ENCODE results near the gene ATP1A2.

The ATP1A2 gene

DNA sequence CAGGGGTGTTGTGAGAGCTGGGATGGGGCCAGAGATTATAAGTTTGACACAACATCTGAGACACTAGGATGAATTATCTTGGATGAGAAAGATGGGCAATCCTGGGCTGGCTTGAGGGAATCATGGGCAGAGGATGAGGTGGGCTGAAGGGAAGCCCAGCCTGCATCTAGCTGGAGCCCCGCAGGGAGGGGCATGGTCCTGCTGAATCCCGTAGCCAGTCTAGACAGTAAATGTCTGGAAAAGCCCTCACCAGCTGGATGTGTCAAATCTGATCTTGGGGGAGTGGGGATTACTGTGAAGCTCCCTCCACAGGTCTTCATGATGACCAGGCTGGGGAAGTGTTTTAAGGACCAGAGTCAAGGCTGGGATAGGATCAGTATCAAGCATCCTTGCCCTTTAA lies 71.2 kb downstream of the ATP1A2 start:
- no peak for DNase-seq

DNA sequence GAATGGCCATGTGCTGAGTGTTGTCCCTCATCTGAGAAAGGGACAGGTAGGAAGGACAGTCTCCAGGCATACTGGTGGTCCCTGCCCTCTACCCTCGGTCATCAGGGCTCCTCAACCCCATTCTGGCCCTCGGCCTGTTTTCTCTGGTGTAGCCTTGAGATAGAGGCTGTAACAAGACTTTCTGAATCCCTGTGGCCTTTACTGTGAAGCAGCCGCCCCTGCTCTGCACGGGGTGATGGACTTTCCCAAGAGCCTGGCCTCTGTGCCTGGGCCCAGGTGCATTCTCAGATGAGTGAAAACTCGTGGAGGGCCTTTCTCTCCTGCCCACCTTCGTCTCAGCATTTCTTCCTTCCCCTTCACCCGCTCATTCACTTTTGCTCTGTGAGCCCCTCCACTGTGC lies 71.8 kb downstream of the ATP1A2 start:
- DNase-seq = no peak

DNA sequence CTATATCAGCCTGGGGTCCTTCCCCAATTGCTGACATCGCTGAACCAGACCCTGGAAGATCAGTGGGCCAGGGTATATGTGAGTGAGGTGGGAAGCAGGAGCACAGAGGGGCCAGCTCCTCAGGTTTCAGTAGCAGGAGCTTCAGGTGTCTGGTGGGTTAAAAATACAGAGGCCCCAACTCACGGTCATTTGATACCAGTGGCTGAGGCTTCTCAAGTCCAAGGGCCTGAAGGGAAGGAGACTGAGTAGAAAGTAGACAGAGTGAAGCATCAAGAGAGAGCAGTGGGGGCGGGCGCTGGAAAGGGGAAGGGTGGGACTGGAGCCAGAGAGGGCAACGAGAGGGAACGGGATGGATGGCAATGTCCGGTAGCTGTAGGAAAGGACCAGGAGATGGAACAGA lies 72.8 kb downstream of the ATP1A2 start:
- DNase-seq = no peak

DNA sequence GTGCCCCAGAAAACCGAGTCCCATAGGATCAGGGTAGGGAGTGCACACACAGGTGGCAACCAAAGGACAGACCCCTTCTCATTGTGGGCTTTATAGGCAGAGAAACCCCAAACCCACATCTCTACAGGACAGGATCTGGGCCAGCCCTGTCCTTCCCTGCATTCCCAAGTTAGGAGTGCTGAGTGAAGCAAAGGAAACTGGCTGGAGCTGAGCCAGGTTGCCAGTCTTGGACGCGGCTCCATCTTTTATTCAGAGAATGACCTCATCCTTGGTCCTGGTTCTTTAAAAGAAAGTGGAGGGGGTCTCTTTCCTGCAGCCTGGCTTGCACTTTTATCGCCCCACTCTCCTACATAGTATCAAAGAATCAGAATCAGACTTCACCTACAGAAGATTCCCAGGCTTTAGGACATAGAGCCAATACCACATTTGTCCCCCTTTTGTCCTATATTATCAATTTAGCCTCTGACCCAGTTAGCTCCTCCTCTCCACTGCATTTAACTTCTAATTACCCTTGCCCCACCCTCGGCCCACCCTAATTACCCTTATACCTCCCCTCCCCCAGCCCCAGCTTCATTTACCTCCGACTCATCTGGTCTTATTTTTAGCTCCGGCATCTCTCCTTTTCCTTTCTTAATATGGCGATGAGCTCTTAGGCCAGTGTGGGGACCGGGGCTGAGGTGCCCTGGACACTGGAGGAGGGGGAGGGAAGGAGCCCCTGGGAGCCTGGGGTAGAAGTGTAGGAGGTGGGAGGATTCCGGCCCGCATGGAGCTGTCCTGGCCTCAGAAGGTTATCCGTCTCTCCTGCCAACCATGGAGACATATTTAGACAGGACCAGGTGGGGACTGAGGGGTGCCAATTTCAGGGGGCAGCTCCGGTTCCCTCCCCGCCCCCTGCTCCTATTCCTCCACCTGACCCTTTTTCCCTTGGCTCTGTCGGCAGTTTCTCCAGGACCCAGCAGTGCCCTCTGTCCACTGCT lies 74.4 kb downstream of the ATP1A2 start, which contains the start of gene CASQ1:
Gene CASQ1, plus strand, starts transcription at position 927 of the 977 bp plus-strand sequence. CDS start 177 bp downstream, outside the sequence.
- DNase-seq = no peak

DNA sequence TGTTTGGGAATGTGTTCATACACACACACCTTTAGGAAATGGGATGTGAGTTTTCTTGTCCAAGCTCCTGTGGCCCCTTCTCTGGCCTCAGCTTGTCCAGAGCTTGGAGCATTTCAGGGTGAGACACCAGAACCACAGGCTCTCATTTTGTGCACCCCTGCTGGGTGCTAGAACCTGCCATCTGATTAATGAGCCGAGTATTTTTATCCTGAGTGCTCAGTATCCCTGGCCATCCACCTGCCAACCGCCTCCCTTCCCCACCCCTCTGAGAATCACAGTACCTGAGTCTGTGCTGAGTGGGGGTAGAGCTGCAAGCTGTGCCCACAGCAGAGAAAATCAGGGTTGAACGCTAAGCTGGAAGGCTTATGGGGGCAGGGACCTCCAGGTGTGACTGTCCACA lies 76.2 kb downstream of the ATP1A2 start:
- DNase-seq = no peak

DNA sequence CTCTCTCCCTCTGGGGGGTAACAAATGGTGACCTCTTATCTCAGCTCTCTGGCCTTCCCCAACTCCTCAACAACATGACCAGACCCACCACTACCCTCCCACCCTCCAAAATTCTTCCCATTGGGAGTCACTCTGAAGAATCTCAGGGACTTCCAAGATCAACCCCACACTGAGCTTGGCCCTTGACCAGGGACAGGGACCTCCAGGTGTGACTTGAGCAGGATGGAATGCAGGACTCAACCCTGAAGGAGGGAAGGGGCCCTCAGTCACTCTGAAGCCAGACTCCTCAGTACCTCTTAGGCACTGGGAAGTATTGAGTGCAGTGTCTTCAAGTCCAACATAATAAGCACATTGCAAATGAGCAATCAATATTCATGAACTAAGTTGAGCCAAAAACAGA lies 76.7 kb downstream of the ATP1A2 start:
- DNase-seq = no peak

Measured in activated gamma-delta T cell (primary cell).